GM18517 (cell line): ENCODE data around the gene RUSF1.
"Not testable (repeated sequence)": the region's sequence is repeated elsewhere in the genome, so short reads cannot be mapped to it uniquely, and the experiment has no call there.

Source experiments
- ATAC-seq: cut with Tn5 transposase; IDR thresholded peaks from one replicate; pipeline ENCODE4 v1.9.1; 2021; ENCODE audit warnings: mild to moderate bottlenecking, moderate library complexity; ENCODE audit not compliant: unreplicated experiment

The RUSF1 gene

DNA sequence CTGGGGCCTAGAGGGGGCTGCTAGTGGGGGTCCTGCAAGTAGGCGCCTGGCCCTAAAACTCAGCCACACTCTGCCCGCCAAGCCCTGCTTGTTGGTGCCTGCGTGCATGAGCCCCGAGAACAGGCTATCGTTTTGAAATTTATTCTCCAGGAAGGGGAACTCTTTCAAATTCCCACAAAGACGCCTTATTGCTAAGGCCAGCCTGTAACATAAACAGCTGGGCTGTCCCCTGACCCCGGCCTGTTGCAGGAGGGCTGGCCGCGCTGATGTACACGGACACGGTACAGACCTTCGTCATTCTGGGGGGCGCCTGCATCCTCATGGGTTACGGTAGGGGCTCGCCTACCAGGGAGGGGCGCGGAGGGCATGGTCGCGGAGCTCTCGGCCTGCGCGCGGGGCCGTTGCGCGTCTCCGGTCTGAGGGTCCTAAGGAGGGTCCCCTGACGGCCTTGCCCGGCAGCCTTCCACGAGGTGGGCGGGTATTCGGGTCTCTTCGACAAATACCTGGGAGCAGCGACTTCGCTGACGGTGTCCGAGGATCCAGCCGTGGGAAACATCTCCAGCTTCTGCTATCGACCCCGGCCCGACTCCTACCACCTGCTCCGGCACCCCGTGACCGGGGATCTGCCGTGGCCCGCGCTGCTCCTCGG lies 21.0 kb downstream of the RUSF1 start:
- ATAC-seq = no peak

GRCh38 chr16:31486045-31486444 lies 22.1 kb downstream of the RUSF1 start:
- ATAC-seq = no peak

DNA sequence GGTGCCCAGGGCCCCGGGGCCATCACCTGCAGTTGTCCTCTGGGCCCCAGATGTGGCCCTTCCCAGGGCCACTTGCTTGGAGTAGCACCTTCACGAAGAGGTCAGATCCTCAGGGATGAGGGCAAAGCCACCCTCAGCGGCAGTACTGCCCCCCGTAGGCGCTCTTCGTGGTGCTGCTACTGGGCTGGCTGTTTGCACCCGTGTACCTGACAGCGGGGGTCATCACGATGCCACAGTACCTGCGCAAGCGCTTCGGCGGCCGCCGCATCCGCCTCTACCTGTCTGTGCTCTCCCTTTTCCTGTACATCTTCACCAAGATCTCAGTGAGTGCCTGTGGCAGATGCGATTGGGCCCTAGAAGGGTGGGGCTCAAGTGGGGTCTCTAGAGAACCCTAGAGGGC lies 22.6 kb downstream of the RUSF1 start:
- ATAC-seq = no peak

GRCh38 chr16:31484491-31485171 lies 23.6 kb downstream of the RUSF1 start:
- no peak for ATAC-seq

- not testable (repeated sequence) for ATAC-seq
Observed at GRCh38 chr16:31484048-31484447, 24.1 kb downstream of the RUSF1 start.

- ATAC-seq = no peak
Observed at GRCh38 chr16:31483081-31483480, 25.1 kb downstream of the RUSF1 start, which contains the start of gene SLC5A2. Gene SLC5A2 (plus strand): TSS chr16:31483123. CDS start chr16:31483137, 14 bp downstream.

GRCh38 chr16:31480851-31481536 lies 27.2 kb downstream of the RUSF1 start:
- no peak for ATAC-seq

GRCh38 chr16:31479751-31480150 lies 28.4 kb downstream of the RUSF1 start:
- no peak for ATAC-seq

DNA sequence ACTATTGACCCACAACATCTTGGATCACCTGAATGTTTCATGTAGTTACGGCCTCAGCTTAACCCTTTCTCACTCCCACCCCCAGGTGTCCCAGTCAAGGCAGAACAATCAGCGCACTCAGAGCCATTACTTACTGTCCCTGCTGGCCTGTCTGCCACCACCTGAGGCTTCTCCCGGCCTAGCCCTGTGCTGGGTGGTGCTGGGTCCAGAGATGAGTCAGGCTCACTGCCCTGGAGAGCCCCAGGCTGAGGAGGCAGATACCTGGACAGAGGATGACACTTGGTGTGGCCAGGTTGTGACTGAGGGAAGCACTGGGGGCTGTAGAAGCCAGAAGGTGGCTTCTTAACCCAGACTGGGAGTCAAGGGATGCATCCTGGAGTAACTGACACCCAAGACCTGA lies 29.2 kb downstream of the RUSF1 start:
- ATAC-seq = no peak

GRCh38 chr16:31477220-31478216 lies 30.7 kb downstream of the RUSF1 start:
- no peak for ATAC-seq

DNA sequence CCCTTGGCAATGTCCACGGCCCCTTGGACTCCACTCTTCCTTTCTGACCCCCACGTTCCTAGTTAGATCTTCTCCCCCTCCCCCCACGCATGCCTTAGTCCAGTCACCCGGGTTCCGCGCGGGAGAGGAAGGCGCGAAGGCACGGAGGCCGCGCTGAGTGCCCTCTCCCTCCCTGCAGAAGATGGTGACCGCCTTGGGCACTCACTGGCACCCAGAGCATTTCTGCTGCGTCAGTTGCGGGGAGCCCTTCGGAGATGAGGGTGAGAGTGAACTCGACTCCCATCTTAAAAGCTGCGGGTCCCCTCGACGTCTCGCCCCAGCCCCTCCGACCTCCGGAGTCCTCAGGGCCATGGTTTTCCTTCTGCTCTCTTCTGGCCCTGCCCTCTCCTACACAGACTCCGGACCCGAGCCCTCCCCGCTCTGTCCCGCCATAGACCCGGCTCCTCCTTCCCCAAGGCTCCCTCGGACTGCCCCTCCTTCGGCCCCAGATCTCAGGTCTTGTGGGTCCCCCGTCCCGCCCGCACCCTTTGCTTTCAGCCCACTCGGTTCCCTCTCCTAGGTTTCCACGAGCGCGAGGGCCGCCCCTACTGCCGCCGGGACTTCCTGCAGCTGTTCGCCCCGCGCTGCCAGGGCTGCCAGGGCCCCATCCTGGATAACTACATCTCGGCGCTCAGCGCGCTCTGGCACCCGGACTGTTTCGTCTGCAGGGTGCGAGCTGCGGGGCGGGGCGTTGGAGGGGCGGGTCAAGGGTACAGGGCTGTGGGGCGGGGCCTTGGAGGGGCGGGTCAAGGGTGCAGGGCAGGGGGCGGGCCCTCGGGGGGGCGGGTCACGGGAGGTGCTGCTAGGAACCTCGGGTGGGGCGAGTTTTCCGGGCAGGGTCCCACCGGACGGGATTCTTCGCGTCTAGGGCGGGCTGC lies 31.6 kb downstream of the RUSF1 start:
- no peak for ATAC-seq

DNA sequence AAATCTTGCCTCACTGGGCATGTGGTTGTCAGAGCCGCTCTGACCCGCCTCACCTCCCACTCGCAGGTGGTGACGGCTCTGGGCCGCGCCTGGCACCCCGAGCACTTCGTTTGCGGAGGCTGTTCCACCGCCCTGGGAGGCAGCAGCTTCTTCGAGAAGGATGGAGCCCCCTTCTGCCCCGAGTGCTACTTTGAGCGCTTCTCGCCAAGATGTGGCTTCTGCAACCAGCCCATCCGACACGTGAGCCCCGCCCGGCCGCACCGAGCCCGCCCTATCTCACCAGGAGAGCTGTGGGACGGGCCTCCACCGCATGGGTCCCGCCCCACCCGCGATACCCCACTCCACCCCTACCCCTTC lies 32.3 kb downstream of the RUSF1 start:
- no peak for ATAC-seq

DNA sequence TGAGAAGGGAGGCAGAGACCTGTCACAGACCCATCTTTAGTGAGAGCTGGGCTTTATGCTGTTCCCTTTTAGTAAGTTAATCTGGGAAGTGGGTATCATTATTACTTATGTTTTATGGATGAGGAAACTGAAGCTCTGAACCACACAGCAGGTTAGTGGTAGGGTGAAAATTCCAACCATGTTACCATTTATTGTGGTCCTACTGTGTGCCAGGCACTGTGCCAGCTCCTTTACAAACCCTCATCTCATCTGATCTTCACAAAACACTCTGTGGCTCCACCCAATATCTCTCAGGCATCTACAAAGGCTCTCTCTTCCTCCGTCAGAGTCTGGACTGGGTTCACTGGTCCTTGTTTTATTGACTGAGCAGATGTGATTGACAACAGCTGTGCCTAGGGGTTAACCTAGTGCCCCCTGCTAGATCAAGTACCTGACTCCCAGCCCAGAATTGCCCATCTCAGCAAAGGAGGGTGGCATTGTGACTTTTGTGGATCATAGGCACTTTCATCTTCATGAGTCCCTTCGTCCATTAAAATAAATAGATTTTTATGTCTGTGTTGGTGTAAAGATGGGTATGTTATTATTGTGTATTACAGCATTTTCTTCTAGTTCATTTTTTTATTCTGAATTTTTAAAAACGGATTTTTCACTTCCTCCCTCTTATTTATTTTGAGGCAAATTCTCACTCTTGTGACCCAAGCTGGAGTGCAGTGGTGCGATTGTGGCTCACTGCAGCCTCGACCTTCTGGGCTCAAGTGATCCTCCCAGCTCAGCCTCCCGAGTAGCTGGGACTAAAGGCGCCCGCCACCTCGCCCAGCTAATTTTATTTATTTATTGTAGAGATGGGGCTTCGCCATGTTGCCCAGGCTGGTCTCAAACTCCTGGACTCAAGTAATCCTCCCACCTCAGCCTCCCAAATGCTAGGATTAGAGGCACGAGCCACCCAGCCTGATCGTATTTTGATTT lies 33.1 kb downstream of the RUSF1 start:
- ATAC-seq = no peak

GRCh38 chr16:31474173-31474714 lies 33.9 kb downstream of the RUSF1 start:
- no peak for ATAC-seq

- ATAC-seq = no peak
Observed at GRCh38 chr16:31473264-31473984, 34.8 kb downstream of the RUSF1 start.

- no peak for ATAC-seq
Observed at GRCh38 chr16:31472709-31473203, 35.4 kb downstream of the RUSF1 start.

DNA sequence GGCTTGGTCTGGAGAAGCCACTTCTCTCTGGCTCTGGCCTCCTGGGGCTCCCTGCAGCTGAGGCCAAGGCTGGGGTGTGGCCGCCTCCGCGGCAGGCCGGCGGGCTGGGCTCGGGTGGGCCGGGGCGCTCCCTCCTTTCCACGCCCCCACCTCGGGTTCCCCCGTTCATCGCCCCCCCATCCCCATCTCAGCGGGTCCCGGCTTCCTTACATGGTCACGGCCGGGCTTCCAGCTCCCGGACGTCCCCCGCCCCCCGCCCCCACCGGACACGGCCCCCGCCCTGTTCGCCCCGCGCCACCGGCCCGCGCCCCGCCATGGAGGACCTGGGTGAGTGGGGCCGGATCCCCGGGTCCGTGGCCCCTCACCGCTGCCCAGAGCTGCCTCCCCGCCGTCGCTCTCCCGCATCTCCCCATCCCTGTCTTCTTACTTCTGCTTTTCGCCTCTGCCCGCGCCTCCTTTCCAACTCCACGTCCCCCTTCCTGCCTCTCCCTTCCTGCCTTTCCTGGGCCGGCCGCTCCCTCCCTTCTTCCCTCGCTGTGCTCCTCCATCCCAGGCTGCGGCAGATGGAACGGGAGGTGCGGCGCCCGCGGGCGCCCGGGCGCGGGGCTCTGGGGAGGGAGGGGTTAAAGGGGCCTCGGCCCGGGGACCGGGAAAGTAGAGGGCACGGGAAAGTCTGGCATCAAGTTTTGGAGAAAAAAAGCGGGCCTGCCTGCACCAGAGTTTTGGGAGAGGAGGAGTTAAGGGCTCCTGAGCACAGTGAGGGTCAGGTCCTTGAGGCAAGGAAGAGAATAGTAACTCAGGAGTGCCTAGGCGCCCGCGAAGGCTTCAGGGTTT lies 36.1 kb downstream of the RUSF1 start, which contains the start of gene TGFB1I1:
Gene TGFB1I1 (plus strand): TSS at position 278 of the 834 bp plus-strand sequence. CDS start 37 bp downstream, at position 315.
- no peak for ATAC-seq
